ENCODE measurements around the gene UNK. TPM values are rescaled to one million over a fixed set of nuclear protein-coding genes. Genes with fewer than 3 reads are reported as not detected.
A peak's percentile ranks its signal among the peaks of the same experiment; 100 is the strongest.
"Not testable (repeated sequence)": the region's sequence is repeated elsewhere in the genome, so short reads cannot be mapped to it uniquely, and the experiment has no call there.

UNK gene
- total RNA-seq, 2 donors from 2014 or later, result 18.4 to 59.7 TPM

DNA sequence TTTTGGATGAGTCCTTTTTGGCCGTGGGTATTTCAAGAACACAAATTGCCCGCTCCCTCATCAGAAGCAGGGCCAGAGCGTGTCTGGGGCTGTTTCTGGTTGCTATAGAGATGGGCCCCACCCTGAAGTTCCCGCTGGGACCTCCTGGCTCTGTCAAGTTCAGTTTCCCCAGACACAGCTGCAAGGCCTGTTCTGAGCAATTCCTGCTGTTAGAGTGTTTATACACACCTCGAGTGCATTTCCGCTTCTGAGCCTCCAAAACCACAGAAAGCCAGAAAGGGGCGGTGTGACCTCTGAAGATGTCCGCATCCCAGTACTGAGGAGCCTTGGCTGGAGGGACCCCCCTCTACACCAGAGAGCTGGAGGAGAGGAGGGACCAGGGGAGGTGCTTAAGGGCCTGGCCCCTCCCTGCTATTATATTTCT is 79.9 kb downstream of the UNK start:
- intact Hi-C loops (cut with DNase I), result no loop called here
- DNase-seq (peak in 3 of 4 donors; percentile 31 to 59 (median 39)), ATAC-seq (peak; percentile 25)
- Histone ChIP-seq H3K27me3 (no peaks in the 10 kb centered on the region), H3K36me3 (replicated peaks in 1 of 2; ENCODE audit: insufficient read depth in 1 of 2, low read depth in 2 of 2) (no peaks in the 10 kb centered on the region), H3K27ac (no peak overlapping the region), H3K4me1 (no peaks in the 10 kb centered on the region), H3K9me3 (no peaks in the 10 kb centered on the region), H3K4me3 (no peak overlapping the region)
- WGBS, 2 donors, result 62 to 85% methylated on average over 4 to 8 of the region's 8 CpGs
- TF ChIP-seq, protein P1, sequence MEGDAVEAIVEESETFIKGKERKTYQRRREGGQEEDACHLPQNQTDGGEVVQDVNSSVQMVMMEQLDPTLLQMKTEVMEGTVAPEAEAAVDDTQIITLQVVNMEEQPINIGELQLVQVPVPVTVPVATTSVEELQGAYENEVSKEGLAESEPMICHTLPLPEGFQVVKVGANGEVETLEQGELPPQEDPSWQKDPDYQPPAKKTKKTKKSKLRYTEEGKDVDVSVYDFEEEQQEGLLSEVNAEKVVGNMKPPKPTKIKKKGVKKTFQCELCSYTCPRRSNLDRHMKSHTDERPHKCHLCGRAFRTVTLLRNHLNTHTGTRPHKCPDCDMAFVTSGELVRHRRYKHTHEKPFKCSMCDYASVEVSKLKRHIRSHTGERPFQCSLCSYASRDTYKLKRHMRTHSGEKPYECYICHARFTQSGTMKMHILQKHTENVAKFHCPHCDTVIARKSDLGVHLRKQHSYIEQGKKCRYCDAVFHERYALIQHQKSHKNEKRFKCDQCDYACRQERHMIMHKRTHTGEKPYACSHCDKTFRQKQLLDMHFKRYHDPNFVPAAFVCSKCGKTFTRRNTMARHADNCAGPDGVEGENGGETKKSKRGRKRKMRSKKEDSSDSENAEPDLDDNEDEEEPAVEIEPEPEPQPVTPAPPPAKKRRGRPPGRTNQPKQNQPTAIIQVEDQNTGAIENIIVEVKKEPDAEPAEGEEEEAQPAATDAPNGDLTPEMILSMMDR (IDR thresholded peaks at IDR 0.05), result no peak
- TF ChIP-seq POLR2A (IDR thresholded peaks at IDR 0.05), result no peak

DNA sequence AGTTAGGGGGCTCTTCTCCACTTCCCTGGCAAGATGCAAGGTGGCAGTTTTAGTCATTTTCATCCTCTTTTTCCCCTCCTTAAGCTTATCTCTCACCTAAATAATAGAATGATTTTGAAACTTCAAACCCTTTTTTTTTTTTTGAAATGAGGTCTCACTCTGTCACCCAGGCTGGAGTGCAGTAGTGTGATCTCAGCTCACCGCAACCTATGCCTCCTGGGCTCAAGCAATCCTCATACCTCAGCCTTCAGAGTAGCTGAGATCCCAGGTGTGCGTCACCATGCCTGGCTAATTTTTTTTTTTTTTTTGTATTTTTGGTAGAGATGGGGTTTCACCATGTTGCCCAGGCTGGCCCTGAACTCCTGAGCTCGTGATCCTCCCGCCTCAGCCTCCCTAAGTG is 80.3 kb downstream of the UNK start:
- DNase-seq; H3K36me3 ChIP-seq (replicated peaks in 1 of 2; ENCODE audit: insufficient read depth in 1 of 2, low read depth in 2 of 2); H3K27me3 ChIP-seq; H3K4me3 ChIP-seq; ATAC-seq; H3K9me3 ChIP-seq; intact Hi-C loops (cut with DNase I); H3K4me1 ChIP-seq; H3K27ac ChIP-seq: not testable (repeated sequence)
- WGBS, 2 donors, result 79 to 88% methylated on average over 4 of the region's 4 CpGs

DNA sequence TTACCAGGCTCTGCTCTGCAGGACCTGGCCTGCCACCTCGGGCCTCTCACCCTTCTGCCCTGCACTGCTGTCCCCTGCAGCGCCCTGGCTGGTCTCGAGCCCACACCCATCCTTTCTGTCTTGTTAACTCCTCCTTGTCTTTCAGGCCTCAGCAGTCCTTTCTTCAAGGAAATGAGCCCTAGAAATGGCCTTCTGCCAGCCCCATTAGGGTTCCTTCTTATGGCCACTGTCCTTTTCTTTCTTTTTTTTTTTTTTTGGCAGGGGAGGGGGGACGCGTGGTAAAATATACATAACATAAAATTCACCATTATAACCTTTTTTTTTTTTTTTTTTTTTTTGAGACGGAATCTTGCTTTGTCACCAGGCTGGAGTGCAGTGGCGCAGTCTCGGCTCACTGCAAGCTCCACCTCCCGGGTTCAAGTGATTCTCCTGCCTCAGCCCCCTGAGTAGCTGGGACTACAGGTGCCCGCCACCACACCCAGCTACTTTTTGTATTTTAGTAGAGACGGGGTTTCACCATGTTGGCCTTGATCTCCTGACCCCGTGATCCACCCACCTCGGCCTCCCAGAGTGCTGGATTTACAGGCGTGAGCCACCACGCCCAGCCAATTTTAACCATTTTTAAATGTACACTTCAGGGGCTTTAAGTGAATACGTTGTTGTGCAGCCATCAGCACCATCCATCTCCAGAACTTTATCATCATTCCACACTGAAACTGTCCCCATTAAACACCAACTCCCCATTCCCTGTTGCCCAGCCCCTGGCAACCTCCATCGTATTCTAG is 81.0 kb downstream of the UNK start:
- H3K36me3 ChIP-seq (replicated peaks in 1 of 2; ENCODE audit: insufficient read depth in 1 of 2, low read depth in 2 of 2); H3K9me3 ChIP-seq; ATAC-seq; intact Hi-C loops (cut with DNase I); H3K27ac ChIP-seq; DNase-seq; H3K4me3 ChIP-seq; H3K4me1 ChIP-seq; H3K27me3 ChIP-seq: not testable (repeated sequence)
- WGBS, 2 donors, result 77 to 82% methylated on average over 16 to 17 of the region's 17 CpGs

DNA sequence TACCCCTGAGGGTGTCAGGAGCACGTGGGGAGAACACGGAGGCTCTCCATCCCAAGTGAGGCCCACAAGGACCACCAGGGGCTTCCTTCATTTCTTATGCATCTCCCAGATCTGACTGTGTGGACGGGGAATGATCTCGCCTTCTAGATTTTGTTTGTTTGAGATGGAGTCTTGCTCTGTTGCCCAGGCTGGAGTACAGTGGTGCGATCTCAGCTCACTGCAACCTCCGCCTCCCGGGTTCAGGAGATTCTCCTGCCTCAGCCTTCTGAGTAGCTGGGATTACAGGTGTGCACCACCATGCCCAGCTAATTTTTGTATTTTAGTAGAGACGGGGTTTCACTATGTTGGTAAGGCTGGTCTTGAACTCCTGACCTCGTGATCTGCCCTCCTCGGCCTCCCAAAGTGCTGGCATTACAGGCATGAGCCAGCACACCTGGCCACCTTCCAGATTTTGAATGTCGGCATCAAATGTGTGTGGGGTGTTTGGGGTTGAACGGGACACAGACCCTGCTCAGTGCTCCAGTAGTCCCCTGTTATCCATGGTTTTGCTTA is 84.2 kb downstream of the UNK start:
- intact Hi-C loops (cut with DNase I); DNase-seq; H3K9me3 ChIP-seq; ATAC-seq; H3K36me3 ChIP-seq (replicated peaks in 1 of 2; ENCODE audit: insufficient read depth in 1 of 2, low read depth in 2 of 2); H3K4me3 ChIP-seq; H3K27me3 ChIP-seq: not testable (repeated sequence)
- 78 to 85% methylated on average over 11 to 12 of the region's 12 CpGs for WGBS, 2 donors
- Histone ChIP-seq H3K4me1 (peaks cover 11% of the 10 kb centered on the region), H3K27ac (peak overlapping the region in 1 of 4 donors; percentile 30)

DNA sequence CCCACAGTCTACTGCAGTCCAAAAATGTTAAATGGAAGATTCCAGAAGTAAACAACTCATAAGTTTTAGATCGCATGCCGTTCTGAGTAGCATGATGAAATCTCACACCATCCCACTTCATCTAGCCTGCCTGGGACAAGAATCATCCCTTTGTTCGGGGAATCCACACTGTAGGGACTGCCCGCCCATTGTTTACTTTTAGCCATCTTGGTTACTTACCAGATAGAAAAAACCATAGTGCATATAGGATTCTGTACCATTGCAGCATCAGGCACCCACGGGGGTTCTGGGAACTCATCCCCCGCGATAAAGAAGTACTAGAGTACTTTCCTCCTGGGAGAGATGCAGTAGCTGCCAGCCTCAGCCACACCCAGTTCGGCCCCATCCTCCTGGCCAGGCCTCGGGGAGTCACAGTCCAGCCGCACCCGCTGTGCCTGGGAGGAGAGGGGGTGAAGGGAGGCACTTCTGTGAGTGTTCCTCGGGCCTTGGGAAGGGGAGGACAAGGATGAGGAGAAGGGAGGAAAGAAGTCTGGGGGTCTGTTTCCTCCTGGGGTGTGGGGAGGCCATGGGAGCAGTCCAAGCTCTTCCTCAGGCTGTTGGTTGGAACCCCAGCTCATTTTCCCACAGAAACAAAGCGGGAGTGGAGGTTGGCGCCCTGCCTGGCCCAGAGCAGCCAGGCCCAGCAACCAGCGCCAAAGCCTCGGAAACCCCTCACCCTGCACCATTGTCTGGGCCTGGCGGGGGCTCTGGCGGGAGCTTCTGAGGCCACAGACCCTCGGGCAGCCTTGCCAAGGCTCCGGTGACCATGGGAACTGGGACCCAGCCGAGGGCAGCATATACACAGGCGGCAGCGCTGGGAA is 84.9 kb downstream of the UNK start:
- intact Hi-C loops (cut with DNase I), result no loop called here
- 67 to 74% methylated on average over 18 to 23 of the region's 23 CpGs for whole genome bisulfite sequencing, 2 donors
- peak overlapping the region in 2 of 4 donors; percentile 30 to 40 for H3K27ac ChIP-seq
- no peak for TF ChIP-seq POLR2A (IDR thresholded peaks at IDR 0.05)
- TF ChIP-seq, protein P1 (IDR thresholded peaks at IDR 0.05), result no peak
- H3K36me3 ChIP-seq (replicated peaks in 1 of 2; ENCODE audit: insufficient read depth in 1 of 2, low read depth in 2 of 2), result no peaks in the 10 kb centered on the region
- ATAC-seq (no peak), DNase-seq (no peak)
- no peaks in the 10 kb centered on the region for H3K9me3 ChIP-seq
- H3K4me3 ChIP-seq, result no peak overlapping the region
- peaks cover 11% of the 10 kb centered on the region for H3K4me1 ChIP-seq
- H3K27me3 ChIP-seq, result no peaks in the 10 kb centered on the region

DNA sequence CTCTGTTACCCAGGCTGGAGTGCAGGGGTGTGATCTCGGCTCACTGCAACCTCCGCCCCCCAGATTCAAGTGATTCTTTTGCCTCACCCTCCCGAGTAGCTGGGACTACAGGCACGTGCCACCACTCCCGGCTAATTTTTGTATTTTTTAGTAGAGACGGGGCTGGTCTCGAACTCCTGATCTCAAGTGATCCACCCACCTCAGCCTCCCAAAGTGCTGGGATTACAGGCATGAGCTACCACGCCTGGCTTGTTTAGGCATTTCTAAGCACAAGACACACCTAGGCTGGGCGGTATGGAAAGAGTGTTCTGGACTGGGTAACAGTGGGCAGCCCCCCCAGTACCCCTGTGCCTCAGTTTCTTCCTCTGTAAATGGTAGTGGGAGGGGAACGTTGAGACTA is 85.6 kb downstream of the UNK start:
- H3K4me1 ChIP-seq, result peaks cover 15% of the 10 kb centered on the region
- H3K4me3 ChIP-seq; ATAC-seq; H3K27me3 ChIP-seq; H3K36me3 ChIP-seq (replicated peaks in 1 of 2; ENCODE audit: insufficient read depth in 1 of 2, low read depth in 2 of 2); intact Hi-C loops (cut with DNase I); DNase-seq; H3K9me3 ChIP-seq: not testable (repeated sequence)
- peak overlapping the region in 1 of 4 donors; percentile 40 for H3K27ac ChIP-seq
- 75 to 82% methylated on average over 10 of the region's 10 CpGs for WGBS, 2 donors
